ENCODE measurements around the gene YIPF3. TPM values are rescaled to one million over a fixed set of nuclear protein-coding genes. Genes with fewer than 3 reads are reported as not detected.

The YIPF3 gene
- polyA plus RNA-seq, 6 donors from 2014 or later = 72.5 to 97.5 (median 89.9) TPM

Other genes starting within 250 kb of the YIPF3 start
- under 1 TPM in 1 of 6 donors, not detected in 5; 0.54 TPM for gene SLC22A7, start 218.7 kb downstream of the YIPF3 start, polyA plus RNA-seq (ENCODE audit: low read depth in 6 of 6)
- gene CRIP3, start 208.1 kb downstream of the YIPF3 start, polyA plus RNA-seq (ENCODE audit: low read depth in 6 of 6) = 1 to 10 TPM; 2.7 to 7.8 (median 5.3) TPM
- 100 to 1,000 TPM in 1 of 6 donors, 10 to 100 TPM in 5; 25.2 to 105 (median 43.4) TPM for gene ZNF318, start 147.3 kb downstream of the YIPF3 start, polyA plus RNA-seq (ENCODE audit: low read depth in 6 of 6)
- 10 to 100 TPM in 5 of 6 donors, 1 to 10 TPM in 1; 9.0 to 21.0 (median 12.3) TPM for gene ABCC10, start 89.4 kb downstream of the YIPF3 start, polyA plus RNA-seq (ENCODE audit: low read depth in 6 of 6)
- gene DLK2, start 61.4 kb downstream of the YIPF3 start, polyA plus RNA-seq (ENCODE audit: low read depth in 6 of 6) = under 1 TPM in 4 of 6 donors, not detected in 2; 0.34 to 0.39 (median 0.39) TPM
- gene TJAP1, start 39.4 kb downstream of the YIPF3 start, polyA plus RNA-seq (ENCODE audit: low read depth in 6 of 6) = 10 to 100 TPM in 3 of 6 donors, 1 to 10 TPM in 3; 6.9 to 16.7 (median 9.2) TPM
- gene LRRC73, start 6.6 kb downstream of the YIPF3 start, polyA plus RNA-seq (ENCODE audit: low read depth in 6 of 6) = not detected
- gene POLR1C, start 163 bp upstream of the YIPF3 start, polyA plus RNA-seq (ENCODE audit: low read depth in 6 of 6) = 10 to 100 TPM in 4 of 6 donors, 1 to 10 TPM in 2; 9.3 to 19.8 (median 13.1) TPM
- 10 to 100 TPM in 1 of 6 donors, 1 to 10 TPM in 5; 5.0 to 15.3 (median 7.7) TPM for gene XPO5, start 59.1 kb upstream of the YIPF3 start, polyA plus RNA-seq (ENCODE audit: low read depth in 6 of 6)
- gene POLH, start 59.3 kb upstream of the YIPF3 start, polyA plus RNA-seq (ENCODE audit: low read depth in 6 of 6) = 10 to 100 TPM; 15.1 to 41.4 (median 19.1) TPM
- gene GTPBP2, start 112.3 kb upstream of the YIPF3 start, polyA plus RNA-seq (ENCODE audit: low read depth in 6 of 6) = 10 to 100 TPM in 1 of 6 donors, 1 to 10 TPM in 5; 2.5 to 17.3 (median 3.8) TPM
- gene MAD2L1BP, start 118.9 kb upstream of the YIPF3 start, polyA plus RNA-seq (ENCODE audit: low read depth in 6 of 6) = 10 to 100 TPM; 21.3 to 31.4 (median 27.9) TPM
- gene RSPH9, start 128.1 kb upstream of the YIPF3 start, polyA plus RNA-seq (ENCODE audit: low read depth in 6 of 6) = 1 to 10 TPM in 4 of 6 donors, under 1 TPM in 1, not detected in 1; 0.96 to 1.9 (median 1.5) TPM
- gene MRPS18A, start 170.9 kb upstream of the YIPF3 start, polyA plus RNA-seq (ENCODE audit: low read depth in 6 of 6) = 10 to 100 TPM; 61.1 to 91.0 (median 80.1) TPM